Esophagus muscularis mucosa (tissue), 4 donors: ENCODE data around the gene CNTROB. TPM values are rescaled to one million over a fixed set of nuclear protein-coding genes. Genes with fewer than 3 reads are reported as not detected.

Experiments used
- DNase-seq: peaks from one replicate; pipeline ENCODE4 v3.0.0-alpha.2; 2017; ENCODE audit errors: extremely low spot score
- H3K27ac ChIP-seq, 4 donors: fragments of 200-600 bp; sonication (generic); replicated peaks in 1 of 4; 1 replicate in 3 of 4; 2 replicates in 1 of 4; pipeline ENCODE4 v1.5.1; 2016 to 2019; ENCODE audit warnings: mild to moderate bottlenecking in 1 of 4
- H3K27me3 ChIP-seq, 4 donors: fragments of 200-600 bp; sonication (generic); one replicate each; pipeline versions ENCODE4 v1.5.1 to v1.6.0; 2016 to 2019
- H3K36me3 ChIP-seq, 4 donors: fragments of 200-600 bp; sonication (generic); one replicate each; pipeline ENCODE4 v1.5.1; 2016 to 2019
- H3K4me1 ChIP-seq, 4 donors: fragments of 200-600 bp; sonication (generic); one replicate each; pipeline ENCODE4 v1.5.1; 2016 to 2019
- H3K4me3 ChIP-seq, 4 donors: fragments of 200-600 bp; sonication (generic); 1 replicate in 2 of 4; 2 replicates in 2 of 4; pipeline ENCODE4 v1.5.1; 2016 to 2019; ENCODE audit warnings: mild to moderate bottlenecking in 4 of 4, moderate library complexity in 1 of 4
- H3K9me3 ChIP-seq, 4 donors: fragments of 200-600 bp; sonication (generic); 1 replicate in 3 of 4; 2 replicates in 1 of 4; pipeline ENCODE4 v1.5.1; 2016 to 2019
- EP300 ChIP-seq: sonication (generic); formaldehyde crosslinking; IDR thresholded peaks from one replicate; pipeline ENCODE4 v1.6.1; 2017; ENCODE audit warnings: antibody characterized with exemption
- POLR2A ChIP-seq: fragments of 450-650 bp; IDR thresholded peaks from one replicate; pipeline ENCODE4 v1.6.1; 2017; ENCODE audit warnings: antibody characterized with exemption, moderate library complexity, mild to moderate bottlenecking, low read depth
- POLR2AphosphoS5 ChIP-seq, 2 donors: sonication (generic); formaldehyde crosslinking; IDR thresholded peaks; one replicate each; pipeline ENCODE4 v1.6.1; 2017; ENCODE audit warnings: antibody characterized with exemption in 2 of 2
- WGBS: methylation state at CpG from one replicate; pipeline ENCODE4 v1.1.5; 2018; 5-methylcytosine and 5-hydroxymethylcytosine counted together
- intact Hi-C: fragments of 100-400 bp; cut with DNase I; formaldehyde crosslinking; loops from one replicate; pipeline ENCODE4 v1.15.1; 2023
- total RNA-seq, 4 donors: library from RNA; depleted of rRNA; stranded (reverse); fragments of >200 nt; gene quantifications; one replicate each; pipeline versions ENCODE4 v1.1.0 to v1.2.1, GENCODE V29; 2016
- TF ChIP-seq, protein P1 (sequence below), 3 experiments: fragments of 200-600 bp in 2 of 3; fragments of 450-650 bp in 1 of 3; sonication (generic) in 2 of 3; IDR thresholded peaks; one replicate each; pipeline ENCODE4 v1.5.1; 2017 to 2019; ENCODE audit warnings: antibody characterized with exemption in 3 of 3, mild to moderate bottlenecking in 2 of 3, moderate library complexity in 1 of 3

The CNTROB gene
- total RNA-seq, 4 donors from 2014 or later = 14.4 to 20.0 (median 16.9) TPM

- H3K9me3 ChIP-seq = no peaks in the 10 kb centered on the region
- no peak for DNase-seq
- no peak overlapping the region for H3K27ac ChIP-seq
- no peaks in the 10 kb centered on the region for H3K4me1 ChIP-seq
- no peak overlapping the region for H3K4me3 ChIP-seq
- no peaks in the 10 kb centered on the region for H3K36me3 ChIP-seq
- peaks cover 0 to 8% (median 0%) of the 10 kb centered on the region in 4 donors for H3K27me3 ChIP-seq
- 82% methylated on average over 2 of the region's 2 CpGs for WGBS
- intact Hi-C loops = no loop called here
- TF ChIP-seq, protein P1, sequence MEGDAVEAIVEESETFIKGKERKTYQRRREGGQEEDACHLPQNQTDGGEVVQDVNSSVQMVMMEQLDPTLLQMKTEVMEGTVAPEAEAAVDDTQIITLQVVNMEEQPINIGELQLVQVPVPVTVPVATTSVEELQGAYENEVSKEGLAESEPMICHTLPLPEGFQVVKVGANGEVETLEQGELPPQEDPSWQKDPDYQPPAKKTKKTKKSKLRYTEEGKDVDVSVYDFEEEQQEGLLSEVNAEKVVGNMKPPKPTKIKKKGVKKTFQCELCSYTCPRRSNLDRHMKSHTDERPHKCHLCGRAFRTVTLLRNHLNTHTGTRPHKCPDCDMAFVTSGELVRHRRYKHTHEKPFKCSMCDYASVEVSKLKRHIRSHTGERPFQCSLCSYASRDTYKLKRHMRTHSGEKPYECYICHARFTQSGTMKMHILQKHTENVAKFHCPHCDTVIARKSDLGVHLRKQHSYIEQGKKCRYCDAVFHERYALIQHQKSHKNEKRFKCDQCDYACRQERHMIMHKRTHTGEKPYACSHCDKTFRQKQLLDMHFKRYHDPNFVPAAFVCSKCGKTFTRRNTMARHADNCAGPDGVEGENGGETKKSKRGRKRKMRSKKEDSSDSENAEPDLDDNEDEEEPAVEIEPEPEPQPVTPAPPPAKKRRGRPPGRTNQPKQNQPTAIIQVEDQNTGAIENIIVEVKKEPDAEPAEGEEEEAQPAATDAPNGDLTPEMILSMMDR (IDR thresholded peaks at IDR 0.05) = no peak
- TF ChIP-seq EP300 (no peak), POLR2A (no peak), POLR2AphosphoS5 (IDR thresholded peaks at IDR 0.05) (no peak)
These were observed 35.7 kb downstream of the CNTROB start for GRCh38 chr17:7967751-7968150.

DNA sequence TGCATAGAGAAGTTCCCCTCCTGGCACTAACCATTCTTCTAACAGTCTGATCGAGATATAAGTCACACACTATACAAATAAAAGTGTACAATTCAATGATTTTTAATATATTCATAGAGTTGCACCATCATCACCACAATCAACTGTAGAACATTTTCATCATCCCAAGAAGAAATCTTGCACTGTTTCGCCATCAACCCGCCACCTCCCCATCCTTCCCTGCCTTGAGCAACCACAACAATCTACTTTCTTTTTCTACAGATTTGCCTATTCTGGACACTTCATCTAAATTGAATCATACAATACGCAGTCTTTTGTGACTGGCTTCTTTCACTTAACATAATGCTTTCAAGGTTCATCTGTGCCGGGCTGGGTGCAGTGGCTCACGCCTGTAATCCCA, 37.4 kb downstream of the CNTROB start:
- Histone ChIP-seq H3K4me3 (no peak overlapping the region), H3K9me3 (peaks cover 0 to 4% (median under 1%) of the 10 kb centered on the region in 4 donors), H3K36me3 (no peaks in the 10 kb centered on the region), H3K27ac (no peak overlapping the region), H3K27me3 (peaks cover 0 to 11% (median 0%) of the 10 kb centered on the region in 4 donors), H3K4me1 (no peaks in the 10 kb centered on the region)
- TF ChIP-seq, protein P1 (IDR thresholded peaks at IDR 0.05) = no peak
- TF ChIP-seq EP300 = no peak
- no peak for TF ChIP-seq POLR2A
- no peak for TF ChIP-seq POLR2AphosphoS5 (IDR thresholded peaks at IDR 0.05)
- DNase-seq = no peak
- intact Hi-C loops = no loop called here
- 86% methylated on average over 6 of the region's 6 CpGs for WGBS

DNA sequence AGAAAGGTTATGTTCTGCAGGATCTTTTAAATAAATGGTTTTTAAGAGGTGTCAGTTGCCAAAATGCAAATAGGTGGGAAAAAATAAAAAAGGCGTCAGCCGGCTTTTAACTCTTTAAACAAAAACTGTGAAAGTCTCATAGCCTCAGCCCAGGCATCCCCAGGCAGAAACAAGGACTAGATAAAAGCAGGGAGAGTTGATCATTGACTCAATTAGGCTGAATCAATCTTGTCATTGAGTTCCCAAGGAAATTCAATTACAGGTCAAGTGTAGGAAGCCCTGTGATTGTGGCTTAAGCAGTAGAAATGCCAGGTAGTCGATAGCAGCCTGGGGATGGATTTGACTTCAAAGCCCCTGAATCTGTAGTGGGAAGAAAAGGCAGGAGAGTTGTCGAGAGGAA, 39.6 kb downstream of the CNTROB start:
- DNase-seq = no peak

DNA sequence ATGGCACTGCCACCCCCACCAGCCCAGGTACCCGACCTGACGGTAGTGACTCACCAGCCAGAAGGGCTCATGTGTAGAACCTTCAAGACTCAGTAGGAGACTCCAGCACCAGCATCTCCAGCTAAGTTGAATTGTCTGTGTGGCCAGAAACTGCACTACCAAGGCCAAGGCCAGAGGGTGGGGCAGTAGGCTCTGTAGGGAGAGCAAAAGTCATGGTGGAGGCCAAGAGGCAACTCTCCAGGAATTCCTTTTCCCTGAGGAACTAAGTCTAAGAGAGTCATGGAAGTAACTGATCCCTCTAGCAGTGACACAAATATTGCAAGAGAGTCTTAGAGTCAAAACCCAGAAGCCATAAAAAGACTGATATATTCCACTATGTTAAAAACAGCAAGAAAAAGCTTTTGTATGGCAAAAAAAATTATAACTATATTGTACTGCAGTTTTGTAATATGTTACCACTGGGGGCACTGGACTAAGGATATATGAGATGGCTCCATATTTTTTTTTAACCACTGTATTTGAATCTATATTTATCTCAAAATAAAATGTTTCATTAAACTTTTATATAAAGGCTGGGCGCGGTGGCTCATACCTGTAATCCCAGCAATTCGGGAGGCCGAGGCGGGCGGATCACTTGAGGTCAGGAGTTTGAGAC, 40.3 kb downstream of the CNTROB start:
- intact Hi-C loops = no loop called here
- Histone ChIP-seq H3K27me3 (peaks cover 0 to 11% (median 0%) of the 10 kb centered on the region in 4 donors), H3K9me3 (peaks cover 0 to 14% (median 11%) of the 10 kb centered on the region in 4 donors), H3K27ac (no peak overlapping the region), H3K4me3 (no peak overlapping the region), H3K36me3 (no peaks in the 10 kb centered on the region), H3K4me1 (no peaks in the 10 kb centered on the region)
- WGBS = 94% methylated on average over 8 of the region's 8 CpGs
- DNase-seq = no peak
- TF ChIP-seq POLR2AphosphoS5 (IDR thresholded peaks at IDR 0.05) = no peak
- TF ChIP-seq POLR2A = no peak
- TF ChIP-seq, protein P1 (IDR thresholded peaks at IDR 0.05) = no peak
- TF ChIP-seq EP300 = no peak

More for the DNA sequence above, 39.6 kb downstream of the CNTROB start:
- Histone ChIP-seq H3K27ac (no peak overlapping the region), H3K36me3 (no peaks in the 10 kb centered on the region), H3K4me3 (no peak overlapping the region), H3K4me1 (no peaks in the 10 kb centered on the region), H3K9me3 (peaks cover 0 to 14% (median 11%) of the 10 kb centered on the region in 4 donors), H3K27me3 (peaks cover 0 to 11% (median 0%) of the 10 kb centered on the region in 4 donors)
- intact Hi-C loops = no loop called here
- TF ChIP-seq POLR2A (no peak), EP300 (no peak), POLR2AphosphoS5 (IDR thresholded peaks at IDR 0.05) (no peak)
- TF ChIP-seq, protein P1 (IDR thresholded peaks at IDR 0.05) = no peak
- 83% methylated on average over 4 of the region's 4 CpGs for WGBS

- intact Hi-C loops = no loop called here
- H3K36me3 ChIP-seq = no peaks in the 10 kb centered on the region
- no peak overlapping the region for H3K4me3 ChIP-seq
- no peak for DNase-seq
- H3K27ac ChIP-seq = no peak overlapping the region
- peaks cover 0 to 11% (median 0%) of the 10 kb centered on the region in 4 donors for H3K27me3 ChIP-seq
- H3K9me3 ChIP-seq = peaks cover 0 to 14% (median 11%) of the 10 kb centered on the region in 4 donors
- no peaks in the 10 kb centered on the region for H3K4me1 ChIP-seq
- TF ChIP-seq EP300 (no peak), POLR2A (no peak), POLR2AphosphoS5 (IDR thresholded peaks at IDR 0.05) (no peak)
- TF ChIP-seq, protein P1 (IDR thresholded peaks at IDR 0.05) = no peak
These were observed 42.7 kb downstream of the CNTROB start for GRCh38 chr17:7974638-7975131.
